Muscle layer of duodenum (tissue), 2 donors: ENCODE measurements around the gene PDGFA.

Experiments
- H3K27ac ChIP-seq: one replicate; pipeline ENCODE4 v1.7.0; 2013; ENCODE audit warnings: mild to moderate bottlenecking, low read length
- H3K27me3 ChIP-seq: one replicate; pipeline ENCODE4 v1.7.0; 2013; ENCODE audit warnings: low read depth, mild to moderate bottlenecking, control low read depth, low read length
- H3K36me3 ChIP-seq, 2 donors: one replicate each; pipeline ENCODE4 v1.7.0; 2013; ENCODE audit warnings: low read length in 2 of 2, control low read depth in 1 of 2, mild to moderate bottlenecking in 1 of 2; ENCODE audit not compliant: insufficient read depth in 2 of 2, control insufficient read depth in 1 of 2
- H3K4me1 ChIP-seq, 2 donors: one replicate each; pipeline ENCODE4 v1.7.0; 2013; ENCODE audit warnings: low read length in 2 of 2, mild to moderate bottlenecking in 2 of 2, control low read depth in 1 of 2, moderate library complexity in 1 of 2; ENCODE audit not compliant: insufficient read depth in 2 of 2, control insufficient read depth in 1 of 2
- H3K4me3 ChIP-seq, 2 donors: one replicate each; pipeline ENCODE4 v1.7.0; 2013; ENCODE audit warnings: low read length in 2 of 2, low read depth in 1 of 2, mild to moderate bottlenecking in 1 of 2
- H3K9me3 ChIP-seq, 2 donors: one replicate each; pipeline ENCODE4 v1.7.0; 2013; ENCODE audit warnings: low read length in 2 of 2, control low read depth in 1 of 2, mild to moderate bottlenecking in 1 of 2; ENCODE audit not compliant: control insufficient read depth in 1 of 2
- donor health status: healthy.

The PDGFA gene

DNA sequence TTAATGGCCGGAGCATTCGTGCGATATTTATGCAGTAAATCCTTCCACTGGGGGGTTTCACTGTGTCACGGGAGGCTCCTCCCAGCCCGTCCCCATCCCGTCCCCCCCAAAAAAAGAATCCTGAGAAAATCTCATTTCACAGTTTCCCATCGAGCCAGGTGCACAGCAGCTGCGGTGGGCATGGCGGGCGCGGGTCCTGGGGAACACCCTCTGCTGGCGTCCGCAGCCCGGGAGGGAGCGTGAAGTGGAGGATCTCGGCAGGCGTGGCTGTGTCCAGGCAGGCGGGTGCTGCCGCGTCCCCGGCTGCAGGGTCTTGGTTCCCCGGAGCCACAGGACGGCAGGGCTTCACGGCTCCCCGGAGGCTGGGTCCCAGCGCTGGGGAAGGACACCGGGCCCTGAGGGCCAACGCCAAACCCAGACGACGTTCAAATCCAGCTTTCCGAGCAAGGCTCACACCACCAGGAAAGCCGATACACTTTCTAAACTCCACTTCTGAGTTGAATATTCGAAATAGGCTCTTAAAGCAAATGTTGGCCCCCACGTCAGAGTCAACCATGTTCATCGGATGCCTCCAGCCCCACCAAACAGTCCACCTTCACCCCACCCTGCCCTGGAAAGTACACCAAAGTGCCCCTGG lies 55.7 kb downstream of the PDGFA start:
- Histone ChIP-seq H3K4me1 (peaks cover 0 to 22% of the 10 kb centered on the region in 2 donors), H3K27ac (no peak overlapping the region), H3K27me3 (no peaks in the 10 kb centered on the region), H3K4me3 (no peak overlapping the region), H3K9me3 (no peaks in the 10 kb centered on the region), H3K36me3 (no peaks in the 10 kb centered on the region)

GRCh38 chr7:463362-463781 lies 56.3 kb downstream of the PDGFA start:
- no peak overlapping the region for H3K27ac ChIP-seq
- H3K4me3 ChIP-seq = no peak overlapping the region
- no peaks in the 10 kb centered on the region for H3K9me3 ChIP-seq
- H3K27me3 ChIP-seq = no peaks in the 10 kb centered on the region
- no peaks in the 10 kb centered on the region for H3K36me3 ChIP-seq
- H3K4me1 ChIP-seq = peaks cover 0 to 22% of the 10 kb centered on the region in 2 donors

DNA sequence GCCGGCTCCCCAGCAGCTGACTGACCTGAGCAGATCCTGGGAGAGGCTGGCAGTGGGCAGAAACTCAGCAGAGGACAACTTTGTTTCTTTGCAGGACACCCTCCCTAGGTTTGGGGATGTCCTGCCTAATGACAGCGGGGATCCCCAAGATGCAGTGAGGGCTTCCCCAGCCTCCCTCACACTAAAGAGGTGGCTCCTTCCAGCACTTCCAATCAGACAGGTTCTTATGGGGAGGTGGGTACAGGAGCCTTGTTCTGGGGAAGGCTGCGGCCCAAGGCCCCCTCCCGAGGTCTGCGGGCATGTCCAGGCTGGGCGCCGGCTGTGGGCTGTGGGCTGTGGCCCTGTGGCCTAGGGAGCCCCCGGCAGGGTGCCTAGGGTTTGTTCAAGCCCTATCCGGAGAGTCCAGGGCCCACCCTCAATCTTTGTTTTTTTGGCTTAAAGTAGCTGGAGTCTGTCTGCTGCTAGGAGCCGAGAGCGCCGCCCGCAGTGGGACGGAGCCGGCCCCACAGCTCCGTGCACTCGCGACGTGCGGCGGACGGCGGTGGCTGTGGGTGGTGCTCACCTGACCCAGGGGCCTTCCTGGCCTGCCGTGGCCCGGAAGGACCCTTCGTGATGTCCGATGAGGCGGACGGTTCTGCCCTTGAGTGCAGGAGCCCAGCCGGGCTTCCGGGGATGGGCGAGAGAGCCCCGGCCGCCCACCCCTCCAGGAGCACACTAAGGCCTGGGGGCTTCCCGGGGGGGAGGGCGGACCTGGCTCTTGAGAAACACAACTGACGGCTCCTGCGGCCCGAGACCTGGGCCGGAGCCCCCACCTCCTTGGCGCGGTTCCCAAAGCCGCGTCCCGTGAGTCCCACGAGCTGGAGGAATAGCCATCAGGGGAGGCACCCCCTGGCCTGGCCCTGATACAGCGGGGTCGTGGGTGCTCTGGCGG lies 57.2 kb downstream of the PDGFA start:
- H3K9me3 ChIP-seq = no peaks in the 10 kb centered on the region
- H3K4me1 ChIP-seq = peaks cover 0 to 22% of the 10 kb centered on the region in 2 donors
- no peaks in the 10 kb centered on the region for H3K27me3 ChIP-seq
- H3K27ac ChIP-seq = no peak overlapping the region
- no peaks in the 10 kb centered on the region for H3K36me3 ChIP-seq
- H3K4me3 ChIP-seq = no peak overlapping the region

DNA sequence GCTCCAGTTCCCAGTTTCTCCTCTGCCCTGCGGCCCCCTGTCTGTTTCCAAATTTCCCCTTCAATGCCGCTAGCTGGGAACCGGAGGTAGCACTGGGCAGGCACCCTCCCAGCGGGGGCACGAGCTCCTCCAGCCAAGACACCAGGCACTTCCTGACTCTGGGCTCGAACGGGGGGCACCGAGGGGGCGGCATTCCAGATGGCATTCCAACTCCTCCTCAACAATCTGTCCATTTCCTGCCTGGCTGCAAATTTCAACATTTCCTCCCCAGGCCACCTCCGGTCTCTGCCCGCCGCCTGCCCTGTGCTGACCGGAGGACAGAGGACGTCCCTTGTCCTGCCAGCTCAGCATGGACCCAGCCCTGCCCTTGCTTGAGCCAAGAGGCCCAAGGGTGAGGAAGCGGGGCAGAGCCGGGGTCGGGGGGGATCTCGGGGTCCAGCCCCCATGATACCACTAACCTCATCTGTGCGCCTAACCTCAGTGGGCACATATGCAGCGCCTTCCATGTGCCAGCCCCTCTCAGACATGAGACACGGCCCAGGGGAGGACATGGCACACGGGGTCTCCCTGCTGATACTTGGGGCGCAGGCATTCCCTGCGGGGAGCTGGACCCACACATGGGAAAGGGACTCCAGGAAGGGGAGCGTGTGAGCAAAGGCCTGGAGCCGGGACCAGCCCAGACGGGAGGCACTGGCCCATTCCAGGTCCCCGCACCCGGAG lies 58.0 kb downstream of the PDGFA start:
- Histone ChIP-seq H3K9me3 (no peaks in the 10 kb centered on the region), H3K36me3 (no peaks in the 10 kb centered on the region), H3K4me1 (peaks cover 0 to 22% of the 10 kb centered on the region in 2 donors), H3K4me3 (no peak overlapping the region), H3K27ac (no peak overlapping the region), H3K27me3 (no peaks in the 10 kb centered on the region)

DNA sequence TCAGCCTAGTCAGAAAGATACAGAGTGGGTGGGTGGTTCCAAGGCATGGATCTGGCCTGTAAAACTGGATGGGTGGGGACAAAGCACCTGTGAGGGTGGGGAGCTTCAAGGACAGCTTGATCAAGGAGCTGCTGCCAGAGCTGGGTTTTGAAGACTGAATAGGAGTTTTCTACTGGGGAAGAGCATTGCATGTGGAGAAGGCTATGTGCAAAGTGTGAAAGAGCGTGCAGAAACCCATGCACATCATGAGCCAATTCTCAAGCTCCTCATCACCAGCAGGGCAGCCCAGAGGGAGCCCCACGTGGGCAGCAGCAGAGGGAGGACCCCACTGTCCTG lies 58.6 kb downstream of the PDGFA start:
- Histone ChIP-seq H3K9me3 (no peaks in the 10 kb centered on the region), H3K27ac (no peak overlapping the region), H3K36me3 (no peaks in the 10 kb centered on the region), H3K27me3 (no peaks in the 10 kb centered on the region), H3K4me1 (peaks cover 0 to 22% of the 10 kb centered on the region in 2 donors), H3K4me3 (no peak overlapping the region)

DNA sequence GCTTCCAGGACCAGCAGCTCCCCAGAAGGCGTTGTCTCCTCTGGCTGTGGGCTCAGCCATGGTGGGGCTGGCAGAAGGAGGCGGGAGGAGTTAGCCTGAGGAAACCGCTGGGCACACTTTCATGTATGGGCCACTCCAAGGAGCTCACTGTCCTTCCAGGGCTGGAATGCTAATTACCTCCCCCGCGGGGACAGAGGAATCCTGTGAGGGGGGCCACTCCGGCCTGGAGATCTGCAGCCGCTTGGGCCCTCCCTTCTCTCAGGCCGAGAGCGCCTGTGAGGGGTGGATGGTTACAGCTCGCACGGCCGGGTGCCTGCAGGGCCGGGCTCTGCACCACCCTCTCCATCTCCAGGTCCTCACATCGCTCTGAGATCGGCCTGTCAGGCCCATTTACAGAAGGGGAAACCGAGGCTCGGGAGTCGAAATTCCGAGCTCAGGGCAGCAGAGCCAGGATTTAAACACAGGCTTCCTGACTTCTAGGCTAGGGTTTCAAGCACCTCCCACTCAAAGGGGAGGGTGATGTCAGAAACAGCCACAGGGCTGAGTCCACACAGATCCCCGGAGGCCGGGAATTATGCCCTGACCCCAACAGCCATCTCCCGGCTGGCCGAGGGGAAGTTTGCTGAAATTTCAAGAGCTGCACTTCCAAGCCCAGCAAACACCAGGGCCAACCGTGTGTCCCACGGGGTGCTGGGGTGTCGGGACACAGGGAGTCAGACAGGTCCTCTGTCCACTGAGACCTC lies 59.1 kb downstream of the PDGFA start:
- Histone ChIP-seq H3K27ac (no peak overlapping the region), H3K9me3 (no peaks in the 10 kb centered on the region), H3K4me1 (peaks cover 0 to 24% of the 10 kb centered on the region in 2 donors), H3K27me3 (no peaks in the 10 kb centered on the region), H3K4me3 (no peak overlapping the region), H3K36me3 (no peaks in the 10 kb centered on the region)

DNA sequence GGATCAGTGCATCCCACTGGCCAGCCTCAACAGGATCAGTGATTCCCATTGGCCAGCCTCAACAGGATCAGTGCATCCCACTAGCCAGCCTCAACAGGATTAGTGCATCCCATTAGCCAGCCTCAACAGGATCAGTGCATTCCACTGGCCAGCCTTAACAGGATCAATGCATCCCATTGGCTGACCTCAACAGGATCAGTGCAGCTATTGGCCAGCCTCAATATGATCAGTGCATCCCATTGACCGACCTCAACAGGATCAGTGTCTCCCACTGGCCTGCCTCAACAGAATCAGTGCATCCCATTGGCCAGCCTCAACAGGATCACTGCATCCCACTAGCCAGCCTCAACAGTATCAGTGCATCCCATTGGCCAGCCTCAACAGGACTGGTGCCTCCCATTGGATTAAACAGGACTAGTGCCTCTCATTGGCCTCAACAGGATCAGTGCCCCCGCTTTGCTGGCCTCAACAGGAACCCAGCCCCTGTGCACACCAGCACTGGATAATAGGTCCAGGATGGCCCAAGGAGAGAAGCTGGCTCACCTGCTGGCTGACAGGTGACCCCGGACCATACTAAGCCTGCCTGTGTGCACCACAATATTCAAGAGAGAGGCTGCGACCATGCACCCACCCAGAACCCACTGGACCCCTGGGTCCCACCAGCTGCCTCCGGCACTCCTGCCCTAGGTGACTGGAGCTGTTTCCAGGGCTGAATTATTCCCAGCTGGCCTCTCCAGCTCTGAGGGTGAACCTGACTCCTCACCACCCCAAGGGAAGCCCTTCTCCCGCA lies 59.9 kb downstream of the PDGFA start:
- no peaks in the 10 kb centered on the region for H3K9me3 ChIP-seq
- H3K4me1 ChIP-seq = peaks cover 0 to 25% of the 10 kb centered on the region in 2 donors
- H3K27me3 ChIP-seq = no peaks in the 10 kb centered on the region
- H3K4me3 ChIP-seq = no peak overlapping the region
- no peak overlapping the region for H3K27ac ChIP-seq
- no peaks in the 10 kb centered on the region for H3K36me3 ChIP-seq

DNA sequence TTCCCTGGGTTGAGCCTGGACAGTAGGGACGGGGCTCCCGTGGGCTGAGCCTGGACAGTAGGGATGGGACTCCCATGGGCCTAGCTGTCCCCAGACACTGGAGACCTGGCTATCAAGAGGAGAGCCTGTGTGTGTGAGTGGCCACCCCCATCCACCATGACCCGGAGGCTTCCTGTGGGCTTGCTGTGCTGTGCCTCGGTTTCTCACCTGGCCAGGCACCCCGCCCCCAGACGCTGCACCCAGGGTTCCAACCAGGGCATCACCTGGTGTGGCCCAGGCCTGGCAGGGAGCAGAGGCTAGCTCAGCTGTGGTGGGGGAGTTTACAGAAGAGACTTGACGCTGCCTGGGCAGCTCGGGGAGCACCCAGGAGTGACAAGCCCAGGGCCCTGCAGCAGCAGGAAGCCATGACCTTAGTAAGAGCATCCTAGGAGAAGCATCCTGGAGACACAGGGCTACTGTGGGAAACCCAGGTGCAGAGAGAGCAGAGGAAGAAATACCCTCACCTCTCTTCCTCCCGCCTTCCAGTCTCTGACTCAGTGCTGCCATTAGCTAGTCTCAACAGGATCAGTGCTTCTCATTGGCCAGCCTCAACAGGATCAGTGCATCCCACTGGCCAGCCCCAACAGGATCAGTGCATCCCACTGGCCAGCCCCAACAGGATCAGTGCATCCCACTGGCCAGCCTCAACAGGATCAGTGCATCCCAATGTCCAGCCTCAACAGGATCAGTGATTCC lies 61.0 kb downstream of the PDGFA start:
- Histone ChIP-seq H3K27ac (no peak overlapping the region), H3K27me3 (no peaks in the 10 kb centered on the region), H3K4me3 (no peak overlapping the region), H3K4me1 (peaks cover 0 to 20% of the 10 kb centered on the region in 2 donors), H3K9me3 (no peaks in the 10 kb centered on the region), H3K36me3 (no peaks in the 10 kb centered on the region)

- Histone ChIP-seq H3K27ac (no peak overlapping the region), H3K4me3 (no peak overlapping the region), H3K27me3 (no peaks in the 10 kb centered on the region), H3K36me3 (no peaks in the 10 kb centered on the region), H3K4me1 (peaks cover 0 to 21% of the 10 kb centered on the region in 2 donors), H3K9me3 (no peaks in the 10 kb centered on the region)
These were observed 61.7 kb downstream of the PDGFA start for GRCh38 chr7:457814-458510.
